Measurements from ENCODE around the gene SIGLEC14.

The SIGLEC14 gene

GRCh38 chr19:51621178-51621577 lies 25.4 kb downstream of the SIGLEC14 start:
- no peak for TF ChIP-seq EZH2 (IDR thresholded peaks at IDR 0.05)
- no peak for TF ChIP-seq POLR2AphosphoS5 (IDR thresholded peaks at IDR 0.05; ENCODE audit: borderline replicate concordance, low read depth, low read length)
- TF ChIP-seq FOXP2 (optimal IDR thresholded peaks at IDR 0.05; ENCODE audit: control extremely low read depth, extremely low read length, insufficient read depth): no peak
- no peaks in the 10 kb centered on the region for H3K9me3 ChIP-seq (ENCODE audit: low read depth, low read length)
- no peak overlapping the region for H3K27ac ChIP-seq
- H3K36me3 ChIP-seq (ENCODE audit: insufficient read depth, low read length): no peaks in the 10 kb centered on the region
- no peak overlapping the region for H3K9ac ChIP-seq (ENCODE audit: insufficient read length)
- H3K4me3 ChIP-seq: no peak overlapping the region
- DNase-seq (ENCODE audit: low read depth, low spot score): no peak

DNA sequence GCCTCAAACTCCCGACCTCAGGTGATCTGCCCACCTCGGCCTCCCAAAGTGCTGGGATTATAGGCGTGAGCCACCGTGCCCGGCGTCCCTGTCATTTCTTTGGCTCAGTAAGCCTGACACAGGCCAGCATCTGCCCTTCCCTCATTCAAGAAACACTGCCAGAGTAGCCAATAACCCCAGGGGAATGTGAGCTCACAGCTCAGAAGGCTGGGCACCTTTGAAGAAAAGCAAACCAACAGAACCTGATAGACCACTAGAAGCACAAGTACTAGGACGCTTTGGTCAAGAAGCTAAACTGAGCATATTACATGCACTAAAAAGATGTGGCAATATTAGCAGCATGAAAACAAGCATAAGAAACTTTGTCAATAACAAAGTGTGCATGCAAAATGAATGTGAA lies 30.6 kb downstream of the SIGLEC14 start:
- Histone ChIP-seq H3K36me3 (ENCODE audit: insufficient read depth, low read length) (no peaks in the 10 kb centered on the region), H3K27ac (no peak overlapping the region), H3K9me3 (ENCODE audit: low read depth, low read length) (no peaks in the 10 kb centered on the region), H3K9ac (ENCODE audit: insufficient read length) (no peak overlapping the region), H3K4me3 (no peak overlapping the region)
- TF ChIP-seq EZH2 (IDR thresholded peaks at IDR 0.05) (no peak), POLR2AphosphoS5 (IDR thresholded peaks at IDR 0.05; ENCODE audit: borderline replicate concordance, low read depth, low read length) (no peak), FOXP2 (optimal IDR thresholded peaks at IDR 0.05; ENCODE audit: control extremely low read depth, extremely low read length, insufficient read depth) (no peak)
- no peak for DNase-seq (ENCODE audit: low read depth, low spot score)

DNA sequence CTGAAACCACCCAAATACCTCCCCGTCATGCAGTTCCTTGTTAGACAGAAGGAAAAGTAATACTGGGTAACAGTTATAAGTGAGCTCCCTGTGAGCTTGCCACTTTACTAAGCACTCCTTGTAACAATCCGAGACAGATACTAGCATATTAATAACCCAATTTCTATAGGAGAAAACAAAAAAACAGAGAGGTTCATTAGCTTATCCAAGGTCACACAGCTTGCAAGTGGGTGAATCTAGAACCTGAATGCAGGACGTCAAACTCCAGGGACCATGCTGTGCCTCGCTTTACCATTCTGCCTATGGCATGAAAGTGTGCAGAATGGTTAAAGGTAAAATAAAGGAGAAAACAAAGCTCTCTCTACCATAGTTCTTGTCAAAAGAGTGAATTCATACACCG lies 31.8 kb downstream of the SIGLEC14 start:
- Histone ChIP-seq H3K9me3 (ENCODE audit: low read depth, low read length) (no peaks in the 10 kb centered on the region), H3K9ac (ENCODE audit: insufficient read length) (no peak overlapping the region), H3K36me3 (ENCODE audit: insufficient read depth, low read length) (no peaks in the 10 kb centered on the region), H3K27ac (no peak overlapping the region), H3K4me3 (no peak overlapping the region)
- TF ChIP-seq EZH2 (IDR thresholded peaks at IDR 0.05): no peak
- no peak for TF ChIP-seq FOXP2 (optimal IDR thresholded peaks at IDR 0.05; ENCODE audit: control extremely low read depth, extremely low read length, insufficient read depth)
- TF ChIP-seq POLR2AphosphoS5 (IDR thresholded peaks at IDR 0.05; ENCODE audit: borderline replicate concordance, low read depth, low read length): no peak
- DNase-seq (ENCODE audit: low read depth, low spot score): no peak

DNA sequence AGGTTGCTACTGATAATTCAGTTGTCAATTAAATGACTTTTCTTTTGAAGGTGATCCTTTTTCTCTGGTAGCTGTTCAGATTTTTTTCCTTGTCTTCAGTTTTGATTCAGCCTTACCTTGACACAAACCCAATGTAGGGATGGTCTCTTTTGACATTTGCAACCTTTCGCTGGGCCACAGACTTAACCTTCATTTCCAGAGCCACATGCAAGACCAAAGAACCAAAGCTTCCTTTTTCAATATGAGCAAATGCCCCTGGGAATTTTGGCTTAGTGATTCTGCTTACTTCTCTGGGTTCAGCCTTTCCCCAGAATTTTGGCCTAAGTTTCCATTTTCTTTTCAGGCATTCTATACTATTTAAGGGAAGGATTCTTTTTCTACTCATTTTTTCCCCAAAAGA lies 36.0 kb downstream of the SIGLEC14 start:
- Histone ChIP-seq H3K9ac (ENCODE audit: insufficient read length) (no peak overlapping the region), H3K27ac (no peak overlapping the region), H3K36me3 (ENCODE audit: insufficient read depth, low read length) (no peaks in the 10 kb centered on the region), H3K4me3 (no peak overlapping the region), H3K9me3 (ENCODE audit: low read depth, low read length) (no peaks in the 10 kb centered on the region)
- no peak for DNase-seq (ENCODE audit: low read depth, low spot score)
- TF ChIP-seq FOXP2 (optimal IDR thresholded peaks at IDR 0.05; ENCODE audit: control extremely low read depth, extremely low read length, insufficient read depth) (no peak), POLR2AphosphoS5 (IDR thresholded peaks at IDR 0.05; ENCODE audit: borderline replicate concordance, low read depth, low read length) (no peak), EZH2 (IDR thresholded peaks at IDR 0.05) (no peak)

DNA sequence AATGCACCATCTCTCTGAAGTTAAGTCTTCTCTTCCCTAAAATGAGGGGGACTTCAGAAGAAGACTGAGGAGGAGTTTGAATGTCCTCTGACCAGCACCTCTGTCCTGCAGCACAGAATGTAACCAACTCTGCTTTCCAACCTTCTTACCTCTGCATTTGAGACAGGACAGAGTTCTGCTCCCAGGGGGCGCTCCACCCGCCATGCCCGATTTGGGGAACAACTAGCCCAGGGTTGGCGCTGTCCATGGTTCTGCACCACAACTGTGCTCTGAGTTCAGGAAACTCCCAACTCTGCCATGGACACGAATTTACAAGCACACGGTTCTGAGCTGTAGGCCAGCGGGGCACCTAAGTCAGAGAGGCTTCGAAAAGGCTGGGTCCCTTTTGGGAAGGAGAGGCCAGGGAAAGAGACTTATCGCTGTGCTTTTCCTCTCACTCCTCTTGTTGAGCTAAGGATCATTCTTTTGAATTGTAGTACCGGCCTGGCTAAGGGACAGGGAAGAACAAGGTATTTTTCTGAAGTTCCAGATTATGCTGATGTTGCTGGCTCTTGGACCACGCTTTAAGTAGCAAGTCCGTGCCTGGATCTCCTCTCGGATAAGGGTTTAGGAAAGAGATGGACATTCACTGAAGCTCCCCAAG lies 38.6 kb downstream of the SIGLEC14 start:
- TF ChIP-seq FOXP2 (optimal IDR thresholded peaks at IDR 0.05; ENCODE audit: control extremely low read depth, extremely low read length, insufficient read depth) (no peak), POLR2AphosphoS5 (IDR thresholded peaks at IDR 0.05; ENCODE audit: borderline replicate concordance, low read depth, low read length) (no peak), EZH2 (IDR thresholded peaks at IDR 0.05) (no peak)
- Histone ChIP-seq H3K4me3 (no peak overlapping the region), H3K9me3 (ENCODE audit: low read depth, low read length) (no peaks in the 10 kb centered on the region), H3K27ac (no peak overlapping the region), H3K36me3 (ENCODE audit: insufficient read depth, low read length) (no peaks in the 10 kb centered on the region), H3K9ac (ENCODE audit: insufficient read length) (no peak overlapping the region)
- DNase-seq (ENCODE audit: low read depth, low spot score): peak; percentile 50

DNA sequence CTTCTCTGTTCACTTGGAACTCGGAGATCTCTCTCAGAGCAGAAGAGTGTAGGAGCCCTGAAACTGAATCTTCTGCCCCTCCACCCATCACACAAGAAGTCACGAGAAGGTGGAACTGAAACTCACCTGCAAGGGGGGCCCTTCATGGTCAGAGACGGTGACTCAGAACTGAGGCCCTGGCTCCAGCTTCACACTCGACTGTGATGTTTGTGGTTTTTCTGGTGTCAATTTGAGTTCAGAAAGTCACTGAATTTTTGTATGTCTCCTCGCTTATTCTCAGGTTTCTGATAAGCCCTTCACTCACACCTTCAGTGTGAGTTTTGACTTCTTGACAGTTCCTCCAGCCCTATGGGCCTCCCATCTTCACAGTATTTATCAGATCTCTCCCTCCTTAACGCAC lies 39.5 kb downstream of the SIGLEC14 start:
- no peaks in the 10 kb centered on the region for H3K36me3 ChIP-seq (ENCODE audit: insufficient read depth, low read length)
- TF ChIP-seq FOXP2 (optimal IDR thresholded peaks at IDR 0.05; ENCODE audit: control extremely low read depth, extremely low read length, insufficient read depth): no peak
- no peak overlapping the region for H3K27ac ChIP-seq
- no peaks in the 10 kb centered on the region for H3K9me3 ChIP-seq (ENCODE audit: low read depth, low read length)
- DNase-seq (ENCODE audit: low read depth, low spot score): no peak
- H3K9ac ChIP-seq (ENCODE audit: insufficient read length): no peak overlapping the region
- H3K4me3 ChIP-seq: no peak overlapping the region

- H3K9ac ChIP-seq (ENCODE audit: insufficient read length): no peak overlapping the region
- no peaks in the 10 kb centered on the region for H3K36me3 ChIP-seq (ENCODE audit: insufficient read depth, low read length)
- no peak overlapping the region for H3K4me3 ChIP-seq
- TF ChIP-seq POLR2AphosphoS5 (IDR thresholded peaks at IDR 0.05; ENCODE audit: borderline replicate concordance, low read depth, low read length): no peak
- TF ChIP-seq FOXP2 (optimal IDR thresholded peaks at IDR 0.05; ENCODE audit: control extremely low read depth, extremely low read length, insufficient read depth): no peak
- no peak for TF ChIP-seq EZH2 (IDR thresholded peaks at IDR 0.05)
- H3K27ac ChIP-seq: no peak overlapping the region
- no peak for DNase-seq (ENCODE audit: low read depth, low spot score)
- H3K9me3 ChIP-seq (ENCODE audit: low read depth, low read length): no peaks in the 10 kb centered on the region
These were observed 44.3 kb downstream of the SIGLEC14 start for GRCh38 chr19:51602189-51602854.

GRCh38 chr19:51600940-51601580 lies 45.6 kb downstream of the SIGLEC14 start:
- Histone ChIP-seq H3K9me3 (ENCODE audit: low read depth, low read length) (no peaks in the 10 kb centered on the region), H3K27ac (no peak overlapping the region), H3K9ac (ENCODE audit: insufficient read length) (no peak overlapping the region), H3K4me3 (no peak overlapping the region), H3K36me3 (ENCODE audit: insufficient read depth, low read length) (no peaks in the 10 kb centered on the region)
- TF ChIP-seq FOXP2 (optimal IDR thresholded peaks at IDR 0.05; ENCODE audit: control extremely low read depth, extremely low read length, insufficient read depth): no peak
- no peak for TF ChIP-seq EZH2 (IDR thresholded peaks at IDR 0.05)
- no peak for TF ChIP-seq POLR2AphosphoS5 (IDR thresholded peaks at IDR 0.05; ENCODE audit: borderline replicate concordance, low read depth, low read length)
- no peak for DNase-seq (ENCODE audit: low read depth, low spot score)

Measured in SK-N-MC (cell line).